WTC11 (cell line): ENCODE measurements around the gene CDYL. TPM values are rescaled to one million over a fixed set of nuclear protein-coding genes. Genes with fewer than 3 reads are reported as not detected.
A peak's percentile ranks its signal among the peaks of the same experiment; 100 is the strongest.

Experiments
- ATAC-seq: fragments of 200-7000 bp; cut with Tn5 transposase; 2 replicates; pipeline ENCODE4 v1.10.0; 2021; ENCODE audit warnings: mild to moderate bottlenecking, moderate library complexity
- CTCF ChIA-PET: fragments of 300-600 bp; sonication (Branson Sonifier 250); formaldehyde crosslinking; loops from one replicate; lab custom pipeline; 2021; ENCODE audit warnings: antibody characterized with exemption; lab: Charles Lee
- POLR2A ChIA-PET: fragments of 350-600 bp; sonication (Branson Sonifier 250); formaldehyde crosslinking; loops from one replicate; lab custom pipeline; 2021; ENCODE audit warnings: antibody characterized with exemption; lab: Charles Lee
- DNase-seq: peaks from one replicate; pipeline ENCODE4 v3.0.0; 2021; ENCODE audit warnings: low spot score
- H3K27ac Mint-ChIP-seq: 2 replicates; pipeline ENCODE4 v1.8.0; 2021; ENCODE audit warnings: mixed read lengths
- H3K27me3 Mint-ChIP-seq: 2 replicates; pipeline ENCODE4 v1.8.0; 2021; ENCODE audit warnings: low read depth, mild to moderate bottlenecking, moderate library complexity, mixed read lengths
- H3K36me3 Mint-ChIP-seq: 2 replicates; pipeline ENCODE4 v1.8.0; 2021; ENCODE audit warnings: mixed read lengths
- H3K4me1 Mint-ChIP-seq: 2 replicates; pipeline ENCODE4 v1.8.0; 2022; ENCODE audit warnings: mixed read lengths
- H3K4me3 Mint-ChIP-seq: 2 replicates; pipeline ENCODE4 v1.8.0; 2021; ENCODE audit warnings: mild to moderate bottlenecking, moderate library complexity, mixed read lengths
- H3K9me3 Mint-ChIP-seq: 2 replicates; pipeline ENCODE4 v1.8.0; 2021; ENCODE audit warnings: mixed read lengths
- ATF2 ChIP-seq: sonication (generic); formaldehyde crosslinking; IDR thresholded peaks from 2 replicates; pipeline ENCODE4 v1.8.1; 2022; ENCODE audit warnings: low read depth, missing genetic modification reagents, borderline replicate concordance
- CREM ChIP-seq: sonication (generic); formaldehyde crosslinking; IDR thresholded peaks from 2 replicates; pipeline ENCODE4 v1.8.1; 2022; ENCODE audit warnings: mild to moderate bottlenecking, missing genetic modification reagents, moderate library complexity
- E2F5 ChIP-seq: sonication (generic); formaldehyde crosslinking; IDR thresholded peaks from 2 replicates; pipeline ENCODE4 v1.8.1; 2022; ENCODE audit warnings: mild to moderate bottlenecking, moderate library complexity, missing genetic modification reagents
- EMX1 ChIP-seq: fragments of 250-450 bp; sonication (Bioruptor Pico); IDR thresholded peaks from 2 replicates; pipeline ENCODE4 v1.8.0; 2021; ENCODE audit warnings: mild to moderate bottlenecking
- ESRRA ChIP-seq: sonication (generic); formaldehyde crosslinking; IDR thresholded peaks from 2 replicates; pipeline ENCODE4 v1.8.1; 2022; ENCODE audit warnings: mild to moderate bottlenecking, missing genetic modification reagents, borderline replicate concordance
- FOXJ3 ChIP-seq: sonication (generic); formaldehyde crosslinking; IDR thresholded peaks from 2 replicates; pipeline ENCODE4 v1.9.0; 2021; ENCODE audit warnings: missing genetic modification reagents, mild to moderate bottlenecking, borderline replicate concordance
- HMGA2 ChIP-seq: fragments of 250-450 bp; sonication (Bioruptor Pico); IDR thresholded peaks from 2 replicates; pipeline ENCODE4 v1.4.0; 2021; ENCODE audit warnings: mild to moderate bottlenecking, moderate library complexity
- KAT7 ChIP-seq: sonication (generic); formaldehyde crosslinking; IDR thresholded peaks from 2 replicates; pipeline ENCODE4 v1.8.1; 2023; ENCODE audit warnings: missing genetic modification reagents, mild to moderate bottlenecking, borderline replicate concordance
- MYBL2 ChIP-seq: sonication (generic); formaldehyde crosslinking; IDR thresholded peaks from 2 replicates; pipeline ENCODE4 v1.8.1; 2023; ENCODE audit warnings: mild to moderate bottlenecking, moderate library complexity, missing genetic modification reagents
- NR1H2 ChIP-seq: sonication (generic); formaldehyde crosslinking; IDR thresholded peaks from 2 replicates; pipeline ENCODE4 v1.9.0; 2021; ENCODE audit warnings: mild to moderate bottlenecking, moderate library complexity, missing genetic modification reagents
- NR2C2 ChIP-seq: sonication (generic); formaldehyde crosslinking; IDR thresholded peaks from 2 replicates; pipeline ENCODE4 v1.8.0; 2022; ENCODE audit warnings: mild to moderate bottlenecking, missing genetic modification reagents
- RORB ChIP-seq: fragments of 250-450 bp; sonication (Bioruptor Pico); IDR thresholded peaks from 2 replicates; pipeline ENCODE4 v1.9.0; 2021; ENCODE audit warnings: mild to moderate bottlenecking
- SMAD3 ChIP-seq: sonication (generic); formaldehyde crosslinking; IDR thresholded peaks from 2 replicates; pipeline ENCODE4 v1.8.0; 2022; ENCODE audit warnings: missing genetic modification reagents, mild to moderate bottlenecking, borderline replicate concordance
- TEAD1 ChIP-seq: sonication (generic); formaldehyde crosslinking; IDR thresholded peaks from 2 replicates; pipeline ENCODE4 v1.8.0; 2022; ENCODE audit warnings: mild to moderate bottlenecking, missing genetic modification reagents
- TP53 ChIP-seq: sonication (generic); formaldehyde crosslinking; IDR thresholded peaks from 2 replicates; pipeline ENCODE4 v1.8.1; 2023; ENCODE audit warnings: mild to moderate bottlenecking, missing genetic modification reagents
- ZBTB21 ChIP-seq: sonication (generic); formaldehyde crosslinking; IDR thresholded peaks from 2 replicates; pipeline ENCODE4 v1.8.1; 2023; ENCODE audit warnings: mild to moderate bottlenecking, missing genetic modification reagents, borderline replicate concordance
- ZNF317 ChIP-seq: sonication (generic); formaldehyde crosslinking; IDR thresholded peaks from 2 replicates; pipeline ENCODE4 v1.8.1; 2023; ENCODE audit warnings: low read depth, mild to moderate bottlenecking, moderate library complexity, missing genetic modification reagents, borderline replicate concordance
- total RNA-seq: library from RNA; stranded (reverse); gene quantifications from 3 replicates; pipeline ENCODE4 v1.2.3, GENCODE V29; 2021
- TF ChIP-seq, protein P1 (sequence below): fragments of 200-600 bp; IDR thresholded peaks from 2 replicates; pipeline ENCODE4 v1.8.0; 2022; ENCODE audit warnings: antibody characterized with exemption
- TF ChIP-seq, protein P2 (sequence below): sonication (generic); formaldehyde crosslinking; IDR thresholded peaks from 2 replicates; pipeline ENCODE4 v1.8.1; 2023; ENCODE audit warnings: mild to moderate bottlenecking, missing genetic modification reagents, borderline replicate concordance
- TF ChIP-seq, protein P3 (sequence below): sonication (generic); formaldehyde crosslinking; conservative IDR thresholded peaks from 2 replicates; pipeline ENCODE4 v1.8.1; 2022; ENCODE audit warnings: mild to moderate bottlenecking, missing genetic modification reagents
- TF ChIP-seq, protein P4 (sequence below): sonication (generic); formaldehyde crosslinking; IDR thresholded peaks from 2 replicates; pipeline ENCODE4 v1.8.0; 2023; ENCODE audit warnings: missing genetic modification reagents
- TF ChIP-seq, protein P5 (sequence below): sonication (generic); formaldehyde crosslinking; IDR thresholded peaks from 2 replicates; pipeline ENCODE4 v1.8.1; 2023; ENCODE audit warnings: mild to moderate bottlenecking, missing genetic modification reagents, moderate library complexity
- TF ChIP-seq, protein P6 (sequence below): sonication (generic); formaldehyde crosslinking; IDR thresholded peaks from 2 replicates; pipeline ENCODE4 v1.8.1; 2022; ENCODE audit warnings: low read depth, mild to moderate bottlenecking, moderate library complexity, missing genetic modification reagents, borderline replicate concordance
- TF ChIP-seq, protein P7 (sequence below): sonication (generic); formaldehyde crosslinking; IDR thresholded peaks from 2 replicates; pipeline ENCODE4 v1.8.1; 2023; ENCODE audit warnings: mild to moderate bottlenecking, missing genetic modification reagents, moderate library complexity

Gene CDYL
- total RNA-seq, 1 experiment from 2014 or later = 92.0 TPM

DNA sequence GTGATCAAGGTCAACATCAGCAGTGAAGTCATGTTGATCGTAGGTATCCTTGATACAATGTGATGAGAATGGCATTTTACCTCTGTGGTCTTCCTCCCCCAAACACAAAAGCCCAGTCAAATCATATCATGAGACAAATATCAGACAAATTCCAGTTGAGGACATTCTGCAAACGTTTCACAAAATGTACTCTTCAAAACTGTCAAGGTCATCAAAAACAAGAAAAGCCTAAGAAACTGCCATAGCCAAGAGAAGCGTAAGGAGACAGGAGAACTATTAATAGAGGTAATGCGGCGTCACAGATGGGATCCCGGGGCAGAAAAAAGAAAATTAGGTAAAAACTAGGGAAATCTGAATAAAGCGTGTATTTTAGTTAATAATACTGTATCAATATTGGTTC is 7.4 kb upstream of the CDYL start (continued):
- TF ChIP-seq, protein P1, sequence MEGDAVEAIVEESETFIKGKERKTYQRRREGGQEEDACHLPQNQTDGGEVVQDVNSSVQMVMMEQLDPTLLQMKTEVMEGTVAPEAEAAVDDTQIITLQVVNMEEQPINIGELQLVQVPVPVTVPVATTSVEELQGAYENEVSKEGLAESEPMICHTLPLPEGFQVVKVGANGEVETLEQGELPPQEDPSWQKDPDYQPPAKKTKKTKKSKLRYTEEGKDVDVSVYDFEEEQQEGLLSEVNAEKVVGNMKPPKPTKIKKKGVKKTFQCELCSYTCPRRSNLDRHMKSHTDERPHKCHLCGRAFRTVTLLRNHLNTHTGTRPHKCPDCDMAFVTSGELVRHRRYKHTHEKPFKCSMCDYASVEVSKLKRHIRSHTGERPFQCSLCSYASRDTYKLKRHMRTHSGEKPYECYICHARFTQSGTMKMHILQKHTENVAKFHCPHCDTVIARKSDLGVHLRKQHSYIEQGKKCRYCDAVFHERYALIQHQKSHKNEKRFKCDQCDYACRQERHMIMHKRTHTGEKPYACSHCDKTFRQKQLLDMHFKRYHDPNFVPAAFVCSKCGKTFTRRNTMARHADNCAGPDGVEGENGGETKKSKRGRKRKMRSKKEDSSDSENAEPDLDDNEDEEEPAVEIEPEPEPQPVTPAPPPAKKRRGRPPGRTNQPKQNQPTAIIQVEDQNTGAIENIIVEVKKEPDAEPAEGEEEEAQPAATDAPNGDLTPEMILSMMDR = no peak
- no peak for TF ChIP-seq NR1H2 (CRISPR knock-in tag)
- TF ChIP-seq RORB = no peak
- TF ChIP-seq, protein P2, sequence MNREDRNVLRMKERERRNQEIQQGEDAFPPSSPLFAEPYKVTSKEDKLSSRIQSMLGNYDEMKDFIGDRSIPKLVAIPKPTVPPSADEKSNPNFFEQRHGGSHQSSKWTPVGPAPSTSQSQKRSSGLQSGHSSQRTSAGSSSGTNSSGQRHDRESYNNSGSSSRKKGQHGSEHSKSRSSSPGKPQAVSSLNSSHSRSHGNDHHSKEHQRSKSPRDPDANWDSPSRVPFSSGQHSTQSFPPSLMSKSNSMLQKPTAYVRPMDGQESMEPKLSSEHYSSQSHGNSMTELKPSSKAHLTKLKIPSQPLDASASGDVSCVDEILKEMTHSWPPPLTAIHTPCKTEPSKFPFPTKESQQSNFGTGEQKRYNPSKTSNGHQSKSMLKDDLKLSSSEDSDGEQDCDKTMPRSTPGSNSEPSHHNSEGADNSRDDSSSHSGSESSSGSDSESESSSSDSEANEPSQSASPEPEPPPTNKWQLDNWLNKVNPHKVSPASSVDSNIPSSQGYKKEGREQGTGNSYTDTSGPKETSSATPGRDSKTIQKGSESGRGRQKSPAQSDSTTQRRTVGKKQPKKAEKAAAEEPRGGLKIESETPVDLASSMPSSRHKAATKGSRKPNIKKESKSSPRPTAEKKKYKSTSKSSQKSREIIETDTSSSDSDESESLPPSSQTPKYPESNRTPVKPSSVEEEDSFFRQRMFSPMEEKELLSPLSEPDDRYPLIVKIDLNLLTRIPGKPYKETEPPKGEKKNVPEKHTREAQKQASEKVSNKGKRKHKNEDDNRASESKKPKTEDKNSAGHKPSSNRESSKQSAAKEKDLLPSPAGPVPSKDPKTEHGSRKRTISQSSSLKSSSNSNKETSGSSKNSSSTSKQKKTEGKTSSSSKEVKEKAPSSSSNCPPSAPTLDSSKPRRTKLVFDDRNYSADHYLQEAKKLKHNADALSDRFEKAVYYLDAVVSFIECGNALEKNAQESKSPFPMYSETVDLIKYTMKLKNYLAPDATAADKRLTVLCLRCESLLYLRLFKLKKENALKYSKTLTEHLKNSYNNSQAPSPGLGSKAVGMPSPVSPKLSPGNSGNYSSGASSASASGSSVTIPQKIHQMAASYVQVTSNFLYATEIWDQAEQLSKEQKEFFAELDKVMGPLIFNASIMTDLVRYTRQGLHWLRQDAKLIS (CRISPR knock-in tag) = no peak
- TF ChIP-seq NR2C2 (CRISPR knock-in tag) = no peak
- TF ChIP-seq, protein P3, sequence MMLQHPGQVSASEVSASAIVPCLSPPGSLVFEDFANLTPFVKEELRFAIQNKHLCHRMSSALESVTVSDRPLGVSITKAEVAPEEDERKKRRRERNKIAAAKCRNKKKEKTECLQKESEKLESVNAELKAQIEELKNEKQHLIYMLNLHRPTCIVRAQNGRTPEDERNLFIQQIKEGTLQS (CRISPR knock-in tag) = no peak
- no peak for TF ChIP-seq ESRRA (CRISPR knock-in tag)
- TF ChIP-seq ATF2 = no peak
- TF ChIP-seq ZNF317 = no peak

- ChIA-PET POLR2A (no interaction called here), CTCF (interaction anchor here (0.9 to 1.4 kb wide), 2 partner anchors 18 to 72 kb away, joined by 4 to 5 read pairs; no protein-coding TSS in a partner anchor)
- Mint-ChIP-seq H3K4me1 (peaks cover 19% of the 10 kb centered on the region), H3K27ac (peak overlapping the region; percentile 96), H3K36me3 (peaks cover 3% of the 10 kb centered on the region), H3K4me3 (peak overlapping the region; percentile 86), H3K27me3 (peaks cover 8% of the 10 kb centered on the region), H3K9me3 (peaks cover 2% of the 10 kb centered on the region)
- peak; percentile 12 for ATAC-seq
- DNase-seq = no peak
- TF ChIP-seq EMX1 (no peak), CREM (CRISPR knock-in tag) (no peak), ZBTB21 (CRISPR knock-in tag) (no peak), FOXJ3 (CRISPR knock-in tag) (no peak), KAT7 (CRISPR knock-in tag) (no peak), ZNF317 (no peak), MYBL2 (CRISPR knock-in tag) (no peak), TP53 (CRISPR knock-in tag) (no peak), TEAD1 (CRISPR knock-in tag) (peak; percentile 88), HMGA2 (CRISPR knock-in tag) (no peak), SMAD3 (no peak), E2F5 (CRISPR knock-in tag) (no peak)
- TF ChIP-seq, protein P4, sequence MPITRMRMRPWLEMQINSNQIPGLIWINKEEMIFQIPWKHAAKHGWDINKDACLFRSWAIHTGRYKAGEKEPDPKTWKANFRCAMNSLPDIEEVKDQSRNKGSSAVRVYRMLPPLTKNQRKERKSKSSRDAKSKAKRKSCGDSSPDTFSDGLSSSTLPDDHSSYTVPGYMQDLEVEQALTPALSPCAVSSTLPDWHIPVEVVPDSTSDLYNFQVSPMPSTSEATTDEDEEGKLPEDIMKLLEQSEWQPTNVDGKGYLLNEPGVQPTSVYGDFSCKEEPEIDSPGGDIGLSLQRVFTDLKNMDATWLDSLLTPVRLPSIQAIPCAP (CRISPR knock-in tag) = no peak
- TF ChIP-seq, protein P5, sequence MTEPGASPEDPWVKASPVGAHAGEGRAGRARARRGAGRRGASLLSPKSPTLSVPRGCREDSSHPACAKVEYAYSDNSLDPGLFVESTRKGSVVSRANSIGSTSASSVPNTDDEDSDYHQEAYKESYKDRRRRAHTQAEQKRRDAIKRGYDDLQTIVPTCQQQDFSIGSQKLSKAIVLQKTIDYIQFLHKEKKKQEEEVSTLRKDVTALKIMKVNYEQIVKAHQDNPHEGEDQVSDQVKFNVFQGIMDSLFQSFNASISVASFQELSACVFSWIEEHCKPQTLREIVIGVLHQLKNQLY (CRISPR knock-in tag) = no peak
- TF ChIP-seq, protein P6, sequence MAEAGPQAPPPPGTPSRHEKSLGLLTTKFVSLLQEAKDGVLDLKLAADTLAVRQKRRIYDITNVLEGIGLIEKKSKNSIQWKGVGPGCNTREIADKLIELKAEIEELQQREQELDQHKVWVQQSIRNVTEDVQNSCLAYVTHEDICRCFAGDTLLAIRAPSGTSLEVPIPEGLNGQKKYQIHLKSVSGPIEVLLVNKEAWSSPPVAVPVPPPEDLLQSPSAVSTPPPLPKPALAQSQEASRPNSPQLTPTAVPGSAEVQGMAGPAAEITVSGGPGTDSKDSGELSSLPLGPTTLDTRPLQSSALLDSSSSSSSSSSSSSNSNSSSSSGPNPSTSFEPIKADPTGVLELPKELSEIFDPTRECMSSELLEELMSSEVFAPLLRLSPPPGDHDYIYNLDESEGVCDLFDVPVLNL = no peak
- TF ChIP-seq, protein P7, sequence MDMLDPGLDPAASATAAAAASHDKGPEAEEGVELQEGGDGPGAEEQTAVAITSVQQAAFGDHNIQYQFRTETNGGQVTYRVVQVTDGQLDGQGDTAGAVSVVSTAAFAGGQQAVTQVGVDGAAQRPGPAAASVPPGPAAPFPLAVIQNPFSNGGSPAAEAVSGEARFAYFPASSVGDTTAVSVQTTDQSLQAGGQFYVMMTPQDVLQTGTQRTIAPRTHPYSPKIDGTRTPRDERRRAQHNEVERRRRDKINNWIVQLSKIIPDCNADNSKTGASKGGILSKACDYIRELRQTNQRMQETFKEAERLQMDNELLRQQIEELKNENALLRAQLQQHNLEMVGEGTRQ (CRISPR knock-in tag) = no peak
These were observed 3.5 kb upstream of the CDYL start for GRCh38 chr6:4772750-4773149.
